Stimulated activated CD4-positive, alpha-beta T cell treated with anti-CD3 and anti-CD28 coated beads, TNF-alpha, amount 100 ng/mL, for 1 hour (primary cell): ENCODE results near the gene PCDHB1.
A peak's percentile ranks its signal among the peaks of the same experiment; 100 is the strongest.
"Not testable (repeated sequence)": the region's sequence is repeated elsewhere in the genome, so short reads cannot be mapped to it uniquely, and the experiment has no call there.

Experiments used
- DNase-seq, 3 donors: peaks; one replicate each; pipeline ENCODE4 v3.0.0-alpha.2; 2020; ENCODE audit warnings: low read depth in 3 of 3, low spot score in 1 of 3

PCDHB1 gene

GRCh38 chr5:141082228-141082627 lies 31.1 kb downstream of the PCDHB1 start:
- no peak for DNase-seq

GRCh38 chr5:141084487-141084989 lies 33.4 kb downstream of the PCDHB1 start:
- DNase-seq, result peak in 2 of 3 donors; percentile 2

DNA sequence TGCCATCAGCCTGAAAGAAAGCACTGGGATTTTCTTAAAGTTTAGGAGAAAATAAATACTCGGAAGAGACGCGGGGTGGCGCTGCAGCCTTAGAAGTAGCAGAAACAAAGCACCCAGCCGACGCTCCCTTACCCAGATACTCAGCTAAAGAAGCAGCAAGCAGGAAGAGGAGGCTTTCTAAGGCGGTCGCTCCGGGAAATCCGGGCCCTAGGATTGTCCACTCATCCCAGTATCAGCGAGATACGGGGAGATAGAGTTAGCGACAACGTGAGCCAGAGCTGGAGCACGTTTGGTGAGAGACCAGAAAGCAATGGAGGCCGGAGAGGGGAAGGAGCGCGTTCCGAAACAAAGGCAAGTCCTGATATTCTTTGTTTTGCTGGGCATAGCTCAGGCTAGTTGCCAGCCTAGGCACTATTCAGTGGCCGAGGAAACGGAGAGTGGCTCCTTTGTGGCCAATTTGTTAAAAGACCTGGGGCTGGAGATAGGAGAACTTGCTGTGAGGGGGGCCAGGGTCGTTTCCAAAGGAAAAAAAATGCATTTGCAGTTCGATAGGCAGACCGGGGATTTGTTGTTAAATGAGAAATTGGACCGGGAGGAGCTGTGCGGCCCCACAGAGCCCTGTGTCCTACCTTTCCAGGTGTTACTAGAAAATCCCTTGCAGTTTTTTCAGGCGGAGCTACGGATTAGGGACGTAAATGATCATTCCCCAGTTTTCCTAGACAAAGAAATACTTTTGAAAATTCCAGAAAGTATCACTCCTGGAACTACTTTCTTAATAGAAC lies 43.5 kb downstream of the PCDHB1 start, which contains the start of gene PCDHB2:
PCDHB2 (plus strand) TSS at position 135 of the 782 bp plus-strand sequence; CDS start at position 311, 176 bp downstream.
- DNase-seq, result no peak

- no peak for DNase-seq
These were observed 44.1 kb downstream of the PCDHB1 start for GRCh38 chr5:141095263-141095641.

GRCh38 chr5:141096181-141096580 lies 45.0 kb downstream of the PCDHB1 start:
- not testable (repeated sequence) for DNase-seq

DNA sequence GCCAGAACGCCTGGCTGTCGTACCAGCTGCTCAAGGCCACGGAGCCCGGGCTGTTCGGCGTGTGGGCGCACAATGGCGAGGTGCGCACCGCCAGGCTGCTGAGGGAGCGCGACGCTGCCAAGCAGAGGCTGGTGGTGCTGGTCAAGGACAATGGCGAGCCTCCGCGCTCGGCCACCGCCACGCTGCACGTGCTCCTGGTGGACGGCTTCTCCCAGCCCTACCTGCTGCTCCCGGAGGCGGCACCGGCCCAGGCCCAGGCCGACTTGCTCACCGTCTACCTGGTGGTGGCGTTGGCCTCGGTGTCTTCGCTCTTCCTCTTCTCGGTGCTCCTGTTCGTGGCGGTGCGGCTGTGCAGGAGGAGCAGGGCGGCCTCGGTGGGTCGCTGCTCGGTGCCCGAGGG lies 45.4 kb downstream of the PCDHB1 start:
- DNase-seq, result not testable (repeated sequence)

- DNase-seq, result no peak
These were observed 49.1 kb downstream of the PCDHB1 start, which contains the start of gene PCDHB3 for GRCh38 chr5:141100243-141100805. TSS of gene PCDHB3 (plus strand) at chr5:141100473. CDS start at chr5:141100650, 177 bp downstream.

DNA sequence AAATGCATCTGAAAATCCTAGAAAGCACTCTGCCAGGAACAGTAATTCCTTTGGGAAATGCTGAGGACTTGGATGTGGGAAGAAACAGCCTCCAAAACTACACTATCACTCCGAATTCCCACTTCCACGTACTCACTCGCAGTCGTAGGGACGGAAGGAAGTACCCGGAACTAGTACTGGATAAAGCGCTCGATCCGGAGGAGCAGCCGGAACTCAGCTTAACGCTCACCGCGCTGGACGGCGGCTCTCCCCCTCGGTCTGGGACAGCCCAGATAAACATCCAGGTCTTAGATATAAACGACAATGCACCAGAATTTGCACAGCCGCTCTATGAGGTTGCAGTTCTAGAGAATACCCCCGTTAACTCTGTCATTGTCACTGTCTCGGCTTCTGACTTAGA lies 49.9 kb downstream of the PCDHB1 start:
- no peak for DNase-seq

GRCh38 chr5:141102070-141102469 lies 50.9 kb downstream of the PCDHB1 start:
- not testable (repeated sequence) for DNase-seq

GRCh38 chr5:141102471-141102870 lies 51.3 kb downstream of the PCDHB1 start:
- not testable (repeated sequence) for DNase-seq

GRCh38 chr5:141105350-141105749 lies 54.2 kb downstream of the PCDHB1 start:
- DNase-seq, result no peak
